Metanephros (tissue), 2 donors: ENCODE results near the gene TJP3. TPM values are rescaled to one million over a fixed set of nuclear protein-coding genes. Genes with fewer than 3 reads are reported as not detected.

Experiments
- small RNA-seq: library from RNA; depleted of rRNA; stranded (forward); fragments of <200 nt; gene quantifications from one replicate; pipeline ENCODE3, GENCODE V24; 2014; ENCODE audit warnings: low replicate concordance
- total RNA-seq: library from RNA; depleted of rRNA; stranded (reverse); fragments of >200 nt; gene quantifications from one replicate; pipeline ENCODE4 v1.2.3, GENCODE V29; 2014

Gene TJP3, protein sequence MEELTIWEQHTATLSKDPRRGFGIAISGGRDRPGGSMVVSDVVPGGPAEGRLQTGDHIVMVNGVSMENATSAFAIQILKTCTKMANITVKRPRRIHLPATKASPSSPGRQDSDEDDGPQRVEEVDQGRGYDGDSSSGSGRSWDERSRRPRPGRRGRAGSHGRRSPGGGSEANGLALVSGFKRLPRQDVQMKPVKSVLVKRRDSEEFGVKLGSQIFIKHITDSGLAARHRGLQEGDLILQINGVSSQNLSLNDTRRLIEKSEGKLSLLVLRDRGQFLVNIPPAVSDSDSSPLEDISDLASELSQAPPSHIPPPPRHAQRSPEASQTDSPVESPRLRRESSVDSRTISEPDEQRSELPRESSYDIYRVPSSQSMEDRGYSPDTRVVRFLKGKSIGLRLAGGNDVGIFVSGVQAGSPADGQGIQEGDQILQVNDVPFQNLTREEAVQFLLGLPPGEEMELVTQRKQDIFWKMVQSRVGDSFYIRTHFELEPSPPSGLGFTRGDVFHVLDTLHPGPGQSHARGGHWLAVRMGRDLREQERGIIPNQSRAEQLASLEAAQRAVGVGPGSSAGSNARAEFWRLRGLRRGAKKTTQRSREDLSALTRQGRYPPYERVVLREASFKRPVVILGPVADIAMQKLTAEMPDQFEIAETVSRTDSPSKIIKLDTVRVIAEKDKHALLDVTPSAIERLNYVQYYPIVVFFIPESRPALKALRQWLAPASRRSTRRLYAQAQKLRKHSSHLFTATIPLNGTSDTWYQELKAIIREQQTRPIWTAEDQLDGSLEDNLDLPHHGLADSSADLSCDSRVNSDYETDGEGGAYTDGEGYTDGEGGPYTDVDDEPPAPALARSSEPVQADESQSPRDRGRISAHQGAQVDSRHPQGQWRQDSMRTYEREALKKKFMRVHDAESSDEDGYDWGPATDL
- 18.3 TPM for total RNA-seq

DNA sequence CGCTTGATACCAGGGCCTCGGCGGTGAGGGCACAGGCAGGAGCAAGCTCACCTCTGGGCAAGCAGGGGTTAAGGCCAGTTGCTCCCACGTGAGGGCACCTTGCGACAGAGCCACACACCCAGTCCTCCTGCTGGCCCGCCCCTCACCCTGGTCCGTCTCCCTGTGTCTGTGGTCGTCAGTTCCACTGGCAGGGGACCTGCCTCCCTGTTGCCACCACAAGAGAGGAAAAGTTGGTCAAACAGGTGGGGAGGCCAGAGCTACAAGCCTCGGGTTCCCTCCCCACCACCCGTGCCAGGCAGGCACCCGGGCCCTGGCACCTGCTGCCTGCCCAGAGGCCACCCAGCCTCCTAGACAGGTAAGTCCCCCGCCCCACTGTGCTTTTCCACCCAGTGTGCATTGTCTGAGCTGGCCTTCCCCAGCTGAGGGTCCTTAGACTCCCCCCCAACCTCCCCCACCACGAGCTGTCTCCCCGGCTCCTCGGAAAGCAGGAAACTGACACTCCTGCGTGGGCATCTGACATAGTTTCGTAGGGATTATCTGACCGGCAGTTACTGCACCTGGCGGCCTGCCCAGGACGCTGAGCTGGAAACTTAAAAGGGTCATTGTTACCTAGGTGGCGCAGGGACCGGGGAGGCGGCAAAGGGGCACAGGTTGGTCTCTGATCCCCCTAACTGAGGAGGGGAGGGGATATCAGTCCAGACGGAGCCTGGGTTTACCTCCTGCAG, at the start of gene TJP3:
Gene TJP3 (plus strand): TSS at position 178 of the 725 bp plus-strand sequence. CDS start 20,049 bp downstream, outside the sequence.

DNA sequence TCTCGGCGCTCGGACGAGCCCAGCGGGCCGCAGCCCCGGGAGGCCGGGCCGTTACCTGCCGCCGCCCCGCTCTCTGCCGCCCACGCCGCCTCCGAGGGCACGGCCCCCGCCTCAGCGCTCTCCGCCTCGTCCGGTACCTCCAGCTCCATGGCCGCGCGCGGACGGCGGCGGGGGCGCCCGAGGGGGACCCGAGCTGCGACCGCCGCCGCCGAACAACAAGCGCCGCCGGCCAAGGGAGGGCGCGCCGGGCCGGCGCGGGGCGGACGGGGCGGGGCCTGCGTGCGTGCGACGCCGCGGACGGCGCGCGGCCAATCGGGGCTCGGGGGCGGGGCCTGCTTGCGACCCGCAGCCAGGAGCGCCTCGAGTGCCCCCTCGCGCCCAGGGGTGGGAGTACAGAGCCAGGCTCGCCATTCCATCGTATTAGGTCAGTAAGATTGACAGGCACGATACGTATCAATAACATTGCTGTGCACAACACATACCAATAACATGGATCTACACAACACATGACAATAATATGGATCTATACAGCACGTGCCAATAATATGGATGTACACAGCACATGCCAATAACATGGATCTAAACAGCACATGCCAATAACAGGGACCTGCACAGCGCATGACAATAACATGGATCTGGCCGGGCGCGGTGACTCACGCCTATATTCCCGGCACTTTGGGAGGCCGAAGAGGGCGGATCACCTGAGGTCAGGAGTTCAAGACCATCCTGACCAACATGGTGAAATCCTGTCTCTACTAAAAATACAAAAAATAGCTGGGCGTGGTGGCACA, 7.7 kb upstream of the TJP3 start, which contains the start of gene PIP5K1C:
Gene PIP5K1C (minus strand): TSS at position 227 of the 791 bp plus-strand sequence. CDS start 78 bp downstream, at position 149.

DNA sequence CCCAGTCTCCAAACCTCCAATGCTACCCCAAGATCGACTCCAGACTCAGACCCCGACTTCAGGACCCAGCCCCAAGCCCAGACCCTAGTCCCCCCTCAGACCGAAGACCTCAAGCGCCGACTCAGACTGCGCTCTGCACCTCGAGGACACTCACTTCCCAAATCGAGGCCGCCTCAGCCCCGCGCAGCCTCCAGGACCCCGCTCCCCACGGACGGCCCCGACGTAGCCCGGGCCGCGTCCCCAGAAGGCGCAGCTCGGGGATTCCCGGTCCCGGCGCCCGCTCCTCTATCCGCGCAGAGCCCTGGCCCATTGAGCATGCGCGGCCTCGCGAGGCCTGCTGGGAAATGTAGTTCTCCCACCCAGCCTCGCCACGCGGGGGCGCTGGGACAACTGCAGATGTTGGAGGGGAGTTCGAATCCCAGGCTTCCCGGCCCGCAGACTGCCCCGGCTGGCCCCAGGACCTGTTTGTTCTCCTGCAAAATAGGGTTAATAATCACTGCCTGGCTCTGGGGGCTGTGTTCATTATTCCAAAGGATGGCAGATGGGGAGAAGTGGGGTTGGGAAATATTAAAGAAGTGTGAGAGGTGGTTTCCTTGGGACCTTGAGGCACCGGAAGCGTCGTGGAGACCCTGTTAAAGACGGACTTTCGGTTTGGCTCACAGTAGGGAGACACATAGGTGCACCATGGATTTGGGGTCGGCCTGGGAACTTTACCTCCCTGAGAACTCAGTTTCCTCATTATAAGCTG, 53.4 kb downstream of the TJP3 start, which contains the start of gene APBA3:
Gene APBA3 (minus strand): TSS at position 311 of the 748 bp plus-strand sequence. CDS start 1,428 bp downstream, outside the sequence.

DNA sequence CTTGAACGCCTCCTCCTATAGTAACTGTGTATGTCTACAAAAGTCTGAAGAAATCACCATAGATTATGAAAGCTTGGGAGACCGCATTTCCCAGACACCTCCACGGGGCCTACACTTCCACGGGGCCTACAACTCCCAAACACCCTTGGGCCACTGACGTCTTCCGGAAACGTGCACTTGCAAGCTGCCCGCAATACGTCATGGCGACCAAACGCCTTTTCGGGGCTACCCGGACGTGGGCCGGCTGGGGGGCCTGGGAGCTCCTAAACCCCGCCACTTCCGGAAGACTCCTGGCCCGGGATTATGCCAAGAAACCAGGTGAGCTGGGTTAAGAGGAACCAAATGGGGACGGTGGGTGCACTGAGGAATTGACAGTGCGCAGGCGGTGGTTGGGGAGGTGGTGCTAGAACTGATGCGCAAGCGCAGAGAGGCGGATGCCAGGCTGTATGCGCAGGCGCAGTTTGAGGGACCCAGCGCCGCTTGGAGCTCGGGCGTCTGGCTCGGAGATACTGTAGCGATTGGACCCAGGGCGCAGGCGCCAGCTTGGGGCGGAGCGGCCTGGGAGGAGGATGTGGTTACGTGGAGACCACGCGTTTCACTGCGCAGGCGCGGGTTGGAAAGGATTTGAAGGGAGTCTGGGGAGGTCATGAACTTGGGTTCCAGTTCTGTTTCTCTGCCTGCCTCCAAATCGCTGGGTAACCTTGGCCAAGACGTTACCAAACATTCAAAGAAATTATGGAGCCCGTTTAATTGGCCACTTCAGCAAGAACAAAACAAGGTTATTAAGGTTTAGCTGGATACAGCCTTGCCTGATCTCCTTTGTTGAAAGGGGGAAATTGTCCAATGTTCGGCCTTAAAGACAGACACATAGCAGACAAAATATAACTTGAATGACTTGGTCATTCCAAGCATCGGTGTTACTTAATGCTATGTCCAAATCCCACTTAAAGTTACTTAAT, 54.6 kb downstream of the TJP3 start, which contains the start of gene MRPL54:
Gene MRPL54 (plus strand): TSS at position 182 of the 959 bp plus-strand sequence. CDS start 19 bp downstream, at position 201.

DNA sequence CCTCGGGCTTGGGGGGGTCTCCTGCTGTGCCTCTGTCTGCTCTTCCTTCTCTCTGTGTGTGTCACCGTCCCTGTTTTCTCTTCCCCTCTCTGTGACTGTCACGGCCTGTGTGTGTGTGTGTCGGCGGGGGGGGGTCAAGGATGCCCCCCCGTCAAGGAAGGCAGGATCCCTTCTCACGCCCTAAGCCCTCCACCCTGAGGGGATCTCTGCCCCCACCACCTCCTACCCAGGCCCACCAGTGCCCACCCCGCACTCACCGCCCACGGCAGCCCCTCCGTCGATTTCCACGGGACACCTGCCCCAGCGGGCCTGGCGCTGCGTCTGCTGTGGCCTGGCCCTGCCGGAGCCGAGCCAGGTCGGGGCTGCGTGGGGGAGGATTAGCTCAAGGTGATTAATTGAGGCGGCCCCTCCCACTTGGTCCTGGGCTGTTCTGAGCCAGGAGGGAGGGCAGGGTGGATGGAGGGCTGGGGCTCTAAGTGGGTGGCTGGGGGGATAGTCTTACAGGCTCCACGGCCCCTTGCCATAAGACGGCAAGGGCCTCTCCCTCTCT, 63.8 kb downstream of the TJP3 start, which contains the start of gene RAX2:
Gene RAX2 (minus strand): TSS at position 323 of the 550 bp plus-strand sequence. CDS start 486 bp downstream, outside the sequence.

DNA sequence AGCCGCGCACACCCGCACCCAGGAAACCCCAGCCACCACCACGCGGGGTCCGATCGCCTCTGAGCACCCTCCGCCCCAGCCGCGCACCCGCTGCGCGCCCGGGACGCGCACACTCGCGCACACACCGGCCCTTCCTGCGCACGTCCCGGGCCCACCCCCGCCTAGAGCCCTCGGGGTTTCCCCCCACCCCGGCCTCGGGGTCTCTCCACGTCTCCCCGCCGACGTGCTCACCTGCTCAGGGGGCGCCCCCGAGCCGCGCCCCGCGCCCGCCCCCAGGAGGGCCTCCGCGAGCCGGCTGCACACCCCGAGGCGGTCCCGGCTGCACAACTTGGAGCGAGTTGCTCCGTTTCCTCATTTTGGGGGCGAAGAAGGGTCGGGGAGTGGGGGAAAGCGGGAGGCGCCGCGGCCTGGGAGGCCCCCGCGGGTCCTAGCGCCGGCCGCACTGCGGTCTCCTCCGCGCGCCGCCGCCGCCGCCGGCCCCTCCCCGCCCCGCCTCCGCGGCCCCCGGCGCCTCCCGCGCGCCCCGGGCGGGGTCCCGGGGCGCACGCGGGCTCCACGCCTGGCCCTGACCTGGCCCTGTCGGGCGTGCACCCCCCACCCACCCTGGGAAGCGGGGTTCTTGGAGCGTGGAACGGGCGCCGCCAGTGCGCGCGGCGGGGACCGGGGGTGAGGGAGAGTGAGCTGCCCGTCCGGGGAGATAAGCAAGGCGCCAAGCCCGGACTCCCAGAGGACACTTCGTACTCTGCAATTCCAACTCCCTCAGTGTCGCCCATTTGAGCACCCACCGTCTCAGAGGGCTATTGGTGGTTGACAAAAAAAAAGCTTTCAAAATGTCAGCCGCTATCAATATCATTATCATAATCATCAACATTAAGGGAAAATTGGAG, 78.0 kb downstream of the TJP3 start, which contains the start of gene MATK:
Gene MATK (minus strand): TSS at position 444 of the 887 bp plus-strand sequence. CDS start 1,246 bp downstream, outside the sequence.

Small RNA genes lying within 50 kb of the gene (small RNA-seq; reads per million reads assigned to genes)
- not detected for gene AC005777.1

Other genes starting within 250 kb of the TJP3 start
- gene SMIM24, start 227.9 kb upstream of the TJP3 start, total RNA-seq: 34.7 TPM
- gene SMIM44, start 224.9 kb upstream of the TJP3 start, total RNA-seq: 0.99 TPM
- 13.8 TPM for gene DOHH, start 207.7 kb upstream of the TJP3 start, total RNA-seq
- 47.7 TPM for gene FZR1, start 202.1 kb upstream of the TJP3 start, total RNA-seq
- 1.8 TPM for gene TEKTIP1, start 169.2 kb upstream of the TJP3 start, total RNA-seq
- gene MFSD12, start 150.8 kb upstream of the TJP3 start, total RNA-seq: 55.8 TPM
- gene HMG20B, start 135.4 kb upstream of the TJP3 start, total RNA-seq: 84.6 TPM
- gene GIPC3, start 122.9 kb upstream of the TJP3 start, total RNA-seq: 1.3 TPM
- 5.6 TPM for gene TBXA2R, start 101.5 kb upstream of the TJP3 start, total RNA-seq
- 31.2 TPM for gene CACTIN, start 81.6 kb upstream of the TJP3 start, total RNA-seq
- gene PIP5K1C, start 7.9 kb upstream of the TJP3 start, total RNA-seq: 24.3 TPM
- 45.2 TPM for gene APBA3, start 53.3 kb downstream of the TJP3 start, total RNA-seq
- gene MRPL54, start 54.3 kb downstream of the TJP3 start, total RNA-seq: 33.9 TPM
- gene RAX2, start 63.8 kb downstream of the TJP3 start, total RNA-seq: 0.06 TPM
- gene MATK, start 78.0 kb downstream of the TJP3 start, total RNA-seq: 1.3 TPM
- 0.41 TPM for gene ZFR2, start 160.7 kb downstream of the TJP3 start, total RNA-seq
- 0.53 TPM for gene ATCAY, start 172.3 kb downstream of the TJP3 start, total RNA-seq
- gene NMRK2, start 224.7 kb downstream of the TJP3 start, total RNA-seq: 4.7 TPM